Suprapubic skin (tissue), 4 donors: ENCODE results near the gene FECH.

Experiments used
- CTCF ChIP-seq, 2 donors: fragments of 200-600 bp in 1 of 2; fragments of 450-650 bp in 1 of 2; sonication (generic) in 1 of 2; IDR thresholded peaks; one replicate each; pipeline ENCODE4 v1.5.1; 2016 to 2019; ENCODE audit warnings: antibody characterized with exemption in 2 of 2, mild to moderate bottlenecking in 1 of 2, moderate library complexity in 1 of 2
- POLR2A ChIP-seq, 2 donors: fragments of 450-650 bp; IDR thresholded peaks; one replicate each; pipeline ENCODE4 v1.6.1; 2017; ENCODE audit warnings: antibody characterized with exemption in 2 of 2, mild to moderate bottlenecking in 2 of 2, moderate library complexity in 2 of 2
- POLR2AphosphoS5 ChIP-seq, 3 donors: sonication (generic); formaldehyde crosslinking; IDR thresholded peaks; one replicate each; pipeline ENCODE4 v1.6.1; 2017; ENCODE audit warnings: antibody characterized with exemption in 3 of 3

- TF ChIP-seq POLR2AphosphoS5 (IDR thresholded peaks at IDR 0.05): no peak
- TF ChIP-seq POLR2A (IDR thresholded peaks at IDR 0.05): no peak
- TF ChIP-seq CTCF (IDR thresholded peaks at IDR 0.05): no peak
Measured at GRCh38 chr18:57534511-57534909, 52.0 kb downstream of the FECH start.
